Thyroid gland (tissue), 4 donors: ENCODE data around the gene TEDC1.

Source experiments
- POLR2A ChIP-seq, 2 donors: fragments of 450-650 bp; IDR thresholded peaks; one replicate each; pipeline ENCODE4 v1.6.1; 2017; ENCODE audit warnings: antibody characterized with exemption in 2 of 2, mild to moderate bottlenecking in 2 of 2, moderate library complexity in 1 of 2
- TF ChIP-seq, protein P1 (sequence below), 6 experiments: fragments of 200-600 bp in 3 of 6; fragments of 450-650 bp in 3 of 6; sonication (generic) in 3 of 6; IDR thresholded peaks; one replicate each; pipeline ENCODE4 v1.5.1; 2016 to 2019; ENCODE audit warnings: antibody characterized with exemption in 6 of 6, mild to moderate bottlenecking in 2 of 6, inconsistent platforms in 1 of 6, moderate library complexity in 1 of 6

DNA sequence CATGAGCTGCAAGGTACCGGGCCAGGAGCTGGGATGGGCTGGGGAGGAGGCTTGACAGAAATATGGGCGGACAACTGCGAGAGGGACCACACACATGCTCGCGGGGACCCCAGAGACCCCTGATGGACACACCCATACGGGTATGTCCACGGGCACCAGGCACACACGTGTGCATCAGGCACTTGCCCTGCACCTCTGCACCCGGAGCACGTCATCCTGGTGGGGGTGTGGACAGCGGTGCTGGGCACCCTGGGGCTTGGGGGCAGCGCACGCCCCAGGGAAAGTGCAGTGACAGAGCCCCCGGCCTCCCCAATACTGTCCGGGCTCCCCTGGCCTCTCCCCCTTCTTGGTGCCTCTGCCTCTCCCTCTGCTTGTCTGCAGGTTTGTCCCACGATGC, 6.1 kb upstream of the TEDC1 start:
- TF ChIP-seq, protein P1, sequence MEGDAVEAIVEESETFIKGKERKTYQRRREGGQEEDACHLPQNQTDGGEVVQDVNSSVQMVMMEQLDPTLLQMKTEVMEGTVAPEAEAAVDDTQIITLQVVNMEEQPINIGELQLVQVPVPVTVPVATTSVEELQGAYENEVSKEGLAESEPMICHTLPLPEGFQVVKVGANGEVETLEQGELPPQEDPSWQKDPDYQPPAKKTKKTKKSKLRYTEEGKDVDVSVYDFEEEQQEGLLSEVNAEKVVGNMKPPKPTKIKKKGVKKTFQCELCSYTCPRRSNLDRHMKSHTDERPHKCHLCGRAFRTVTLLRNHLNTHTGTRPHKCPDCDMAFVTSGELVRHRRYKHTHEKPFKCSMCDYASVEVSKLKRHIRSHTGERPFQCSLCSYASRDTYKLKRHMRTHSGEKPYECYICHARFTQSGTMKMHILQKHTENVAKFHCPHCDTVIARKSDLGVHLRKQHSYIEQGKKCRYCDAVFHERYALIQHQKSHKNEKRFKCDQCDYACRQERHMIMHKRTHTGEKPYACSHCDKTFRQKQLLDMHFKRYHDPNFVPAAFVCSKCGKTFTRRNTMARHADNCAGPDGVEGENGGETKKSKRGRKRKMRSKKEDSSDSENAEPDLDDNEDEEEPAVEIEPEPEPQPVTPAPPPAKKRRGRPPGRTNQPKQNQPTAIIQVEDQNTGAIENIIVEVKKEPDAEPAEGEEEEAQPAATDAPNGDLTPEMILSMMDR (IDR thresholded peaks at IDR 0.05), result no peak
- TF ChIP-seq POLR2A (IDR thresholded peaks at IDR 0.05), result no peak
